Activated CD4-positive, CD25-positive, alpha-beta regulatory T cell treated with anti-CD3 and anti-CD28 coated beads, Interleukin-2, amount 50 U/mL, for 24 hours (primary cell): Measurements from ENCODE around the gene SP140.
"Not testable (repeated sequence)": the region's sequence is repeated elsewhere in the genome, so short reads cannot be mapped to it uniquely, and the experiment has no call there.

Experiments
- ATAC-seq, 2 donors: fragments of 150-1000 bp; cut with Tn5 transposase; one replicate each; pipeline ENCODE4 v1.10.0; 2021; ENCODE audit warnings: mild to moderate bottlenecking in 1 of 2, moderate library complexity in 1 of 2

Gene SP140

GRCh38 chr2:230226051-230226551 lies 565 bp downstream of the SP140 start:
- peak; percentile 33 to 37 for ATAC-seq

DNA sequence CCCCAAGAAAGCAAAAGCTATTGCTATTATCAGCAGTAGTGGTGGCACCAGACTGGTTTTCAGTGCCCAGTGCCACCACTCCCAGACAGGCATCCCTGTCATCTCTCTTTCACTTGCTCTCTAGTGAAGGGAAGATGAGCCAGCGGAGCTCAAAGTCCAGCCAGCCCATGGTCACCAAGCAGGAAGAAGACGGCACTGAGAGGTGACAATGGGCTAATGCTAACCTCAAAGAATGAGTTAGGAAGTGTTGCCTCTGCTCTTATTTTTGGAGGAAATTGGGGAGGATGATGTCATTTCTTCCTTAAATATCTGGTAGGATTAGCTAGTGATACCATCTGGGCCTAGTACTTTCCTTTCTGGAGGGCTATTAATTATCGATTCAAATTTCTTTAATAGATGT lies 1.7 kb downstream of the SP140 start:
- no peak for ATAC-seq

DNA sequence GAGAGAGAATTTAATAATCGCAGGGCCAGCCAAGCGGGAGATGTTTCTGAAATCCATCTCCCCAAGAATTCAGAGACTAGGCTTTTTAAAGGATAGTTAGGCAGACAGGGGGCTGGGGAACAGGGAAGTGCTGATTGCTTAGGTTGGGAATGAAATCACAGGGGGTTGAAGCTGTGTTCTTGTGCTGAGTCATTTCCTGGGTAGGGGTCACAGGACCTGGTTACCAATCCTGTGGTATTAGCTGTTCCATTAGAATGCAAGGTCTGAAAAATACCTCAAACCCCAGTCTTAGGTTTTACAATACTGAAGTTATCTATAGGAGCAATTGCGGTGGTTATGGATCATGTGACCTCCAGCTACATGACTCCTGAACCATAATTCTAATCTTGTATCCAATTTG lies 4.6 kb downstream of the SP140 start:
- no peak for ATAC-seq

- ATAC-seq, result no peak
Measured at GRCh38 chr2:230230496-230231200, 5.1 kb downstream of the SP140 start.

GRCh38 chr2:230231251-230231650 lies 5.7 kb downstream of the SP140 start:
- ATAC-seq, result no peak

DNA sequence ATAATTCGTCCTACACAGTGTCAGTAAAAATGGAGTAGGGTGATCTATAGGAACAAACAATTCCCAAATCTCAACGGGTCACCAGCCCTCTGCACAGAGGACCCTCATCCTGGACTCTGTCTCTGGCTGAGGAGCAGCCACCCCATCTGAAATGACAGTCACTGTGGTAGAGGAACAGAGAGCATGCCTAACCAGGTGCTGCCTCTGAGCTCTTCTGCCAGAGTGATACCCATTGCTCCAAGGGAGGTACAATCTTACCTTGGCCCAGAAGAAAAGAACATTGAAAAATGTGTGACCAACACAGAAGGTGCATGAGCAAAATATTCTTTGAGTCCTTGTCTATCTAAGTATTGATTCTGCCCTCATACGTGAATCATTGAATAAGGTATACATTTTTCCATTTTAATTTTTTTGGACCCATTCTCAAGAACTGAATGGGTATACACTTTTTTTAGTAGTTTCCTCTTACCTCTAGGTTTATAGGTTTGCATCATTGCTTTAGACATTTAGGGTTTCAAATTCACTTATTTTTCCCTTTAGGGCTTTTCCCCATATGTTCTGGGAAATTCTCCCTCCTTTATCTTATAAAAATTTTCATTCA lies 8.7 kb downstream of the SP140 start:
- no peak for ATAC-seq

GRCh38 chr2:230234845-230235244 lies 9.3 kb downstream of the SP140 start:
- peak in 1 of 2 donors; percentile 65 for ATAC-seq

DNA sequence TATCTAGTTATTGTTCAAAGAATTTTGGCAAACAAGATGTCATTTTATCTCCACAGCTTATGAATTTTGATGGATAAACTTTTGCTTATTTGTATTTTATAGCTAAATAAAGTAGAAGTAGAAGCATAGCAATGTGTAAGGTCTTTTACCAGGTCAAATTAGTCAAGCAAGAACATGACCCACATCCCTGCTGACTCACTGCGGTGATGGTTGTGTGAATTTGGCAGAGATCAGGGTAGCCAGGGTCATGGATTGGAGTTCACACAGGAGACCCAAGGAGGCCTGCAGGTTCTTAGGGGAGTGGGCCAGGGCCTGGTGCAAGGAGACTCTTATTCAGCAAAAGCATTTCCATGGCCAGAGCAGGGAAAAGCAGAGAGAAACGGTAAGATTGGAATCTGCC lies 18.7 kb downstream of the SP140 start:
- no peak for ATAC-seq

GRCh38 chr2:230246206-230246605 lies 20.7 kb downstream of the SP140 start:
- no peak for ATAC-seq

- ATAC-seq, result no peak
Measured at GRCh38 chr2:230250231-230250630, 24.7 kb downstream of the SP140 start.

DNA sequence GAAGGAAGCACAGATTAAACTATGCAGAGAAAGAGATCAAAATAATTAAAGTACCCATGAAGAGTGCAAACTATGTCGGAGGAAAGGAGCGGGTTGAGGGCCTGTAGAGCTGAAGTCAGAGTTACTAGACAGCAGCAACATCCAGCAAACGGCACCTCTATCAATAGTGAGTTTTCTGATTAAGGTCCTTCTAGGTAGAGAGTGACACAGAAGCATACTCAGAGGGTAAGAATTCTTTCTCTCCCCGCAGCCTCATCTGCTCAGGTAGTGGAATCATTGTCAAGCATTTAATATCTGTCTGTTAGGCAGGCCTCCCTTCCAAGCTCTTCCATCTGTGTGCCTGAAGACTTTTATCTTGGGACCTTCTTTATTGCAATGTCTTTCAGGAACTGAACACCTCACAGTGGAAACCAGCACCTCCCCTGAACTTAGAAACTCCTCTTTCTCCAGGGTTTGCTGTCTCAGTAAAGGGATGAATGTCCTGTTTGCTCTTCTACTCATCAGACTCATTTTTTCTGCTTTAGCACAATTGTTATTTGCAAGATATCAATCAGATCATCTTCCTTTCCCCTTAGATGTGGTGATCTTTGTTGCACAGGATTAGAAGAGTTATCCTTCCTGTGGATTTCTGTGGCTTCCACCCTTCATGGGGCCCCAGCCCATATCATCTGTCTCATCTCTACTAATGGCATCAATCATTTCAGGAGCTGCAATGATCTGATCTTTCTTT lies 28.8 kb downstream of the SP140 start:
- peak; percentile 52 to 64 for ATAC-seq

DNA sequence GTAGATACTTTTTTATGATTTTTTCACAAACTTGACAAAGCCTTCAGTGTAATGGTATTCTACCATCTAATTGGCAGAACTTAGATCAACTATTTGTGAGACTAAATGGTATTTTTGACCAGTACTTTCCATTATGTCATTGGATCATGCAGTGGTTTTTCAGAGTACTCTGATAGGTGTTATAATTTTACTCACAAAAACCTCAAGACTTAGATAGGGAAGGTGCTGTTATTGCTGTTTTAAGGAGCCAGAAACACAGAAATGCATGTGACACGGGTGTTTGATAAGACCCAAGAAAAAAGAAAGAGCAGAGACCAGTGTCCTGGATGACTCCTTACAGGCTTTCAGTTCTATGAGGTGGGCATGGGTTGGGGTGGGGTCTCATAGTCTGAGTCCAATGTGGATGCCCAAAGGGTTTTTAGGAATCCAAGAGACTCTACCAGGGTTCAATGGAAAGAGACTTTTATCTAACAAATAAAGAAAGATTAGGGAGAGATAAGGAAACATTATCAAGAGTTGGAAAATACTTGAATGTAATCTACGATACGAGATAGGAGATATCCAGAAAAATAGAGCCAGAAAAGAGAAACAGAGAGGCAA lies 31.3 kb downstream of the SP140 start:
- ATAC-seq, result peak; percentile 78 to 80

DNA sequence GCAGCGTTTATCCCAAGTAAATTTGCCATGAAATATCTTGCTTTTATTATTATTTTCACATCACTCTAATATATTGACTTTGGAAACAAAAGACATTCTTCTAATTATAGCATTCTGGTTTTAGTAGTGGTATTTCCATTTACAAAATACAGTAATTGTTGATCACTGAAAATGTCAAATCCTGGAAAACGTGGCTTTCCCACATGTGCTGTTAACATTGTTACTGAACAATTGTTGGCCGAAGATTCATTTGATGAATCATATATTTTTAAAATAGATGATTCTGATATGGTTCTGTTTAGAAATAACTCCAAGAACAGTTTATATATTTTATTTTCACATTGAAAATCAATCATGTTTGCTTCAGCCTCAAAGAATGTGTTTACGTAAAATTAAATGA lies 32.9 kb downstream of the SP140 start:
- ATAC-seq, result no peak

- peak; percentile 10 to 38 for ATAC-seq
Measured at GRCh38 chr2:230262246-230262645, 36.7 kb downstream of the SP140 start.

GRCh38 chr2:230264945-230265344 lies 39.4 kb downstream of the SP140 start:
- not testable (repeated sequence) for ATAC-seq

DNA sequence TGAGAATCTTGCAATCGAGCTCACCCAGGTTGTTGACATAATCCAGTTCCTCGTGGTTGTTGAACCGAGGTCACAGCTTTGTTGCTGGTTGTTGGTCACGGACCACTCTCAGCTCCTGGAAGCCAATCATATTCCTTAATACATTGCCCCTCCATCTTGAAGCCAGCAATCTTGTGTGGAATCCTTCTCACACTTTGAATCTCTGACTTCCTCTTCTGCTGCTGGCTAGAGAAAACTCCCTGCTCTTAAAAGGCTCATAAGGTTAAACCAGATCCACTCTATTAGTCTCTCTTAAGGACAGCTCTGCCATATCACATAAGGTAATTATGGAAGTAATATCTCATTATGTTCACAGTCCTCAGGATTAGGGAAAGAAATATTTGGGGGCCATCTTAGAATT lies 41.1 kb downstream of the SP140 start:
- ATAC-seq, result no peak

- ATAC-seq, result no peak
Measured at GRCh38 chr2:230267059-230267458, 41.5 kb downstream of the SP140 start.

DNA sequence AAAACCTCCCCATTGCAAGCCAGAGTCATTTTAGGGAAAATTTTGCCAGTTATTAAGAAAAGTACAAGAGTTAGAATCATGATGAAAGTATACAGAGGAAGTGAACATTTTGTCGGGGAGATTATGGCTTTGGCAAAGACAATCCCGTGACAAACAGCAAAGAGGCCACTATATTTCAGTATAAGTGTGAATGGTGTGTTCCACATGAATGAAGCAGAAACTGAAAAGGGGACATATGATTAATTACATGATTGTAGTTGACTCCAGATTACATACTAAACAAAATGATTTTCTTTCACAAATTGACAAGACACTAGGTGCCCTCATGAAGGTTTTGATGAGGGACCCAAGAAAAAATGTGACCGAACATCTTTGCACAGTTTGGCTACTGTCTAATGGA lies 42.0 kb downstream of the SP140 start:
- ATAC-seq, result peak; percentile 28 to 62

- ATAC-seq, result peak in 1 of 2 donors; percentile 57
Measured at GRCh38 chr2:230268606-230269243, 43.2 kb downstream of the SP140 start.

GRCh38 chr2:230269715-230270114 lies 44.2 kb downstream of the SP140 start:
- no peak for ATAC-seq

- no peak for ATAC-seq
Measured at GRCh38 chr2:230282936-230283335, 57.4 kb downstream of the SP140 start.

GRCh38 chr2:230286048-230286447 lies 60.5 kb downstream of the SP140 start:
- no peak for ATAC-seq

GRCh38 chr2:230289311-230289710 lies 63.8 kb downstream of the SP140 start:
- not testable (repeated sequence) for ATAC-seq
